Naive thymus-derived CD4-positive, alpha-beta T cell (primary cell): ENCODE measurements around the gene SEC62. TPM values are rescaled to one million over a fixed set of nuclear protein-coding genes. Genes with fewer than 3 reads are reported as not detected.

ENCODE experiments used
- ATAC-seq: fragments of 150-1000 bp; cut with Tn5 transposase; 2 replicates; pipeline ENCODE4 v1.10.0; 2021; ENCODE audit warnings: mild to moderate bottlenecking, moderate library complexity
- CTCF ChIA-PET: fragments of 350-600 bp; sonication (Branson Sonifier 250); formaldehyde crosslinking; loops from one replicate; lab custom pipeline; 2021; ENCODE audit warnings: antibody characterized with exemption; lab: Charles Lee
- POLR2A ChIA-PET: fragments of 350-600 bp; sonication (Branson Sonifier 250); formaldehyde crosslinking; loops from one replicate; lab custom pipeline; 2021; ENCODE audit warnings: antibody characterized with exemption, inconsistent platforms; lab: Charles Lee
- DNase-seq, 9 donors: peaks; one replicate each; pipeline versions ENCODE4 v3.0.0 to v3.0.0-alpha.2; 2020 to 2022; ENCODE audit warnings: mixed read lengths in 1 of 9
- H3K27ac ChIP-seq: one replicate; pipeline ENCODE4 v1.7.0; 2013; ENCODE audit warnings: mild to moderate bottlenecking, low read depth, low read length, moderate library complexity
- H3K27me3 ChIP-seq, 2 donors: one replicate each; pipeline ENCODE4 v1.7.0; 2013; ENCODE audit warnings: low read length in 2 of 2, mild to moderate bottlenecking in 2 of 2, moderate library complexity in 2 of 2; ENCODE audit not compliant: control insufficient read depth in 2 of 2, insufficient read depth in 2 of 2
- H3K36me3 ChIP-seq, 3 experiments: 1 replicate in 2 of 3; 2 replicates in 1 of 3; pipeline ENCODE4 v1.7.0; 2013; ENCODE audit warnings: low read length in 3 of 3, mild to moderate bottlenecking in 3 of 3, moderate library complexity in 1 of 3; ENCODE audit not compliant: insufficient read depth in 3 of 3, control insufficient read depth in 2 of 3
- H3K4me1 ChIP-seq, 2 donors: one replicate each; pipeline ENCODE4 v1.7.0; 2013; ENCODE audit warnings: low read length in 2 of 2, mild to moderate bottlenecking in 2 of 2, moderate library complexity in 1 of 2; ENCODE audit not compliant: control insufficient read depth in 2 of 2, insufficient read depth in 2 of 2
- H3K4me3 ChIP-seq: 2 replicates; pipeline ENCODE4 v1.7.0; 2013; ENCODE audit warnings: mild to moderate bottlenecking, low read length
- H3K9me3 ChIP-seq, 3 experiments: 1 replicate in 2 of 3; 2 replicates in 1 of 3; pipeline ENCODE4 v1.7.0; 2013; ENCODE audit warnings: low read length in 3 of 3; ENCODE audit not compliant: control insufficient read depth in 2 of 3
- H3K27ac Mint-ChIP-seq, 9 donors: one replicate each; pipeline ENCODE4 v1.8.0; 2020 to 2022; ENCODE audit warnings: mixed read lengths in 9 of 9, mild to moderate bottlenecking in 8 of 9, moderate library complexity in 5 of 9, inconsistent platforms in 2 of 9
- H3K27me3 Mint-ChIP-seq, 5 donors: one replicate each; pipeline ENCODE4 v1.8.0; 2021 to 2022; ENCODE audit warnings: mixed read lengths in 5 of 5, mild to moderate bottlenecking in 1 of 5
- H3K36me3 Mint-ChIP-seq, 5 donors: one replicate each; pipeline ENCODE4 v1.8.0; 2020 to 2022; ENCODE audit warnings: mixed read lengths in 5 of 5, mild to moderate bottlenecking in 3 of 5, inconsistent platforms in 1 of 5
- H3K4me1 Mint-ChIP-seq, 7 donors: one replicate each; pipeline ENCODE4 v1.8.0; 2020 to 2022; ENCODE audit warnings: mixed read lengths in 7 of 7, mild to moderate bottlenecking in 3 of 7, inconsistent platforms in 1 of 7
- H3K4me3 Mint-ChIP-seq, 10 donors: one replicate each; pipeline ENCODE4 v1.8.0; 2020 to 2022; ENCODE audit warnings: mild to moderate bottlenecking in 10 of 10, mixed read lengths in 10 of 10, moderate library complexity in 6 of 10, inconsistent platforms in 2 of 10
- H3K9me3 Mint-ChIP-seq, 11 donors: one replicate each; pipeline ENCODE4 v1.8.0; 2020 to 2022; ENCODE audit warnings: mixed read lengths in 11 of 11, mild to moderate bottlenecking in 4 of 11, inconsistent platforms in 1 of 11, moderate library complexity in 1 of 11
- intact Hi-C, 2 donors: fragments of 100-400 bp; cut with micrococcal nuclease; formaldehyde crosslinking; loops; one replicate each; pipeline ENCODE4 v1.15.1; 2023
- polyA plus RNA-seq, 2 donors: library from polyadenylated mRNA; unstranded; fragments of 300-500 nt; fragmentation: Illumina TruSeq; gene quantifications; one replicate each; pipeline ENCODE4 v1.2.3, GENCODE V29; 2021
- total RNA-seq, 6 experiments: library from RNA in 5 of 6; stranded (reverse) in 5 of 6; gene quantifications; 1 replicate in 5 of 6; 2 replicates in 1 of 6; pipeline ENCODE4 v1.2.3 and lab custom pipeline; 2021 to 2026

Gene SEC62
- total and polyA plus RNA-seq, 7 experiments from 2014 or later = 68.1 to 253 (median 110) TPM

DNA sequence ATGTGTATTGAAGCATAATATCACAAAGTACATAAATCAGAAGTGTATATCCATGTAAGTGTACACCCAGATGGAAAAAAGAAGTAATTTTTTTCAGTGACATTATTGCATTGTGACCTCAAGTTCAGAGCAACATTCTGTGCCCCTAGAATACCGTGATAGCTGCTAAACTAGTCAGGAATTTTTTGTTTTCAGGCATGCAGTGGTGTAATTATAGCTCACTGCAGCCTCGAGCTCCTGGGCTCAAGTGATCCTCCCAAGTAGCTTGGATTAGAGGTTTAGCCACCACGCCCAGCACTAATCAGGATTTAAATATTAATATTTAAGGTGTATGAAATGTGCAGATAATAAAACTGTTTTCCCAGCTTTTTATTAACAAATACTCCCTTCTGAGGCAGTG is 25.5 kb downstream of the SEC62 start:
- ChIA-PET CTCF (interaction anchor here (1.0 kb wide), 1 partner anchor 158 kb away, joined by 3 read pairs; no protein-coding TSS in a partner anchor), POLR2A (interaction anchor here (1.1 kb wide), 1 partner anchor 13 kb away, joined by 3 read pairs; no protein-coding TSS in a partner anchor)
- peak overlapping the region in 2 of 9 donors; percentile 13 to 61 for H3K27ac Mint-ChIP-seq
- Histone ChIP-seq H3K36me3 (peaks cover 0 to 30% (median 22%) of the 10 kb centered on the region in 3 experiments), H3K9me3 (no peaks in the 10 kb centered on the region), H3K4me1 (no peaks in the 10 kb centered on the region), H3K27ac (no peak overlapping the region), H3K27me3 (no peaks in the 10 kb centered on the region), H3K4me3 (no peak overlapping the region)
- H3K27me3 Mint-ChIP-seq = no peaks in the 10 kb centered on the region
- ATAC-seq (no peak), DNase-seq (no peak)
- H3K4me1 Mint-ChIP-seq = peaks cover 0 to 13% (median 2%) of the 10 kb centered on the region in 7 donors
- no peaks in the 10 kb centered on the region for H3K9me3 Mint-ChIP-seq
- intact Hi-C loops = no loop called here
- no peak overlapping the region for H3K4me3 Mint-ChIP-seq
- H3K36me3 Mint-ChIP-seq = peaks cover 7 to 31% (median 14%) of the 10 kb centered on the region in 5 donors

DNA sequence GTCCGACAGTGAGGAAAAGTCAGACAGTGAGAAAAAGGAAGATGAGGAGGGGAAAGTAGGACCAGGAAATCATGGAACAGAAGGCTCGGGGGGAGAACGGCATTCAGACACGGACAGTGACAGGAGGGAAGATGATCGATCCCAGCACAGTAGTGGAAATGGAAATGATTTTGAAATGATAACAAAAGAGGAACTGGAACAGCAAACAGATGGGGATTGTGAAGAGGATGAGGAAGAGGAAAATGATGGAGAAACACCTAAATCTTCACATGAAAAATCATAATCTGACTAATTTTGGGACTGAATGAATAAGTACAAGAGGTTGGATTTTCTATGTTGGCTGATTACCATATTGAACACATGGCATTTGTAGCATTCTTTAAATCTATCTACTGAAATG is 26.2 kb downstream of the SEC62 start:
- intact Hi-C loops = loop anchor here in 1 of 2 donors (1.0 kb wide), 1 partner anchor 8 kb away; no protein-coding TSS in a partner anchor
- Mint-ChIP-seq H3K36me3 (peaks cover 7 to 34% (median 14%) of the 10 kb centered on the region in 5 donors), H3K27me3 (no peaks in the 10 kb centered on the region), H3K4me1 (peaks cover 0 to 13% (median 2%) of the 10 kb centered on the region in 7 donors), H3K9me3 (no peaks in the 10 kb centered on the region), H3K4me3 (no peak overlapping the region), H3K27ac (peak overlapping the region in 4 of 9 donors; percentile 17 to 79 (median 43))
- no peak overlapping the region for H3K27ac ChIP-seq
- no peaks in the 10 kb centered on the region for H3K9me3 ChIP-seq
- H3K4me3 ChIP-seq = no peak overlapping the region
- H3K27me3 ChIP-seq = no peaks in the 10 kb centered on the region
- H3K4me1 ChIP-seq = no peaks in the 10 kb centered on the region
- ChIA-PET POLR2A (interaction anchor here (0.7 to 1.1 kb wide), 2 partner anchors 14 to 138 kb away, joined by 3 read pairs; no protein-coding TSS in a partner anchor), CTCF (interaction anchor here (1.0 kb wide), 1 partner anchor 157 kb away, joined by 3 read pairs; no protein-coding TSS in a partner anchor)
- H3K36me3 ChIP-seq = peaks cover 0 to 30% (median 20%) of the 10 kb centered on the region in 3 experiments
- DNase-seq = no peak
- no peak for ATAC-seq

DNA sequence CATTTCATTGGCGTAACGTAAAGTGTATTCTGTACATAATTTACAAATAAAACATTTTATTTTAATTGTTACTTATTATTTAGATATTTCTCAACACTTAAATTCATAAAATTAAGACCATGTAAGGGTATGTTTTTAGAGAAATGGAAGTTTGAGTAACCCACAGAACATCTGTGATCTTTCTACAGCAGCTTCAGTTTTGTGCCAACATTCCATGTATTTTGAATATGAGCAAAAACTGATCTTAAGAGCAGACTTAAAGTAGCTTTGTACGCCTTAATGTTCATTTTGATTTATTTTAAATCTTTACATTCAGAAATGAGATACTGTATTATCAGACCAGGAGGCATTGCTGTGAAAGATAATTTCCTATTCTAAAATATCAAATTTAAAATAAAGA is 27.2 kb downstream of the SEC62 start:
- peaks cover 3 to 16% (median 6%) of the 10 kb centered on the region in 7 donors for H3K4me1 Mint-ChIP-seq
- no peak for ATAC-seq

DNA sequence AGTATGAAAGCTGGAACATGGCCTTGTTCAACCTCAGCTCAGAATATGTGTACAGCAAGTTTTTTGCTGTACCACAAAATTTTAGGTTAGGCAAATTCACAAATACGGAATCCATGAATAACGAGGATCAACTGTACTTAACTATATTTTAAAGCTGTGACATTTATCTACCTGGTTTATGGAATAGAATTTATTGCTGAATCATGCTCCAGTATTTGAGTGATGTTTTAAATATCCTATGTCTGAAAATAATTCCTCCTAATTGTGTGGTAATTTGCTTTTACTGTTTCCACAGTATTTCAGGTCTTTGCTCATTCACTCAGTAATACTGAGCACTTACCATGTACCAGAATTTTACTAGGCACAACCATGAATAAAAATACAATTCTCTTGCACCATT is 29.5 kb downstream of the SEC62 start:
- peaks cover 0 to 6% (median 0%) of the 10 kb centered on the region in 11 donors for H3K9me3 Mint-ChIP-seq
- no peaks in the 10 kb centered on the region for H3K27me3 Mint-ChIP-seq

More for the DNA sequence above, 27.2 kb downstream of the SEC62 start:
- intact Hi-C loops = loop anchor here in 1 of 2 donors (1.0 kb wide), 1 partner anchor 9 kb away; no protein-coding TSS in a partner anchor
- no peak overlapping the region for H3K4me3 ChIP-seq
- CTCF ChIA-PET = interaction anchor here (0.5 to 0.7 kb wide), 2 partner anchors 8 to 47 kb away, joined by 3 to 4 read pairs; no protein-coding TSS in a partner anchor
- no peaks in the 10 kb centered on the region for H3K27me3 ChIP-seq
- Mint-ChIP-seq H3K9me3 (no peaks in the 10 kb centered on the region), H3K27me3 (no peaks in the 10 kb centered on the region), H3K36me3 (peaks cover 7 to 37% (median 15%) of the 10 kb centered on the region in 5 donors), H3K27ac (no peak overlapping the region), H3K4me3 (no peak overlapping the region)
- H3K36me3 ChIP-seq = peaks cover 0 to 27% (median 20%) of the 10 kb centered on the region in 3 experiments
- no peak for DNase-seq
- no peaks in the 10 kb centered on the region for H3K9me3 ChIP-seq
- H3K27ac ChIP-seq = no peak overlapping the region
- POLR2A ChIA-PET = interaction anchor here (0.7 kb wide), 2 partner anchors 14 to 139 kb away, joined by 3 read pairs; no protein-coding TSS in a partner anchor
- H3K4me1 ChIP-seq = no peaks in the 10 kb centered on the region

DNA sequence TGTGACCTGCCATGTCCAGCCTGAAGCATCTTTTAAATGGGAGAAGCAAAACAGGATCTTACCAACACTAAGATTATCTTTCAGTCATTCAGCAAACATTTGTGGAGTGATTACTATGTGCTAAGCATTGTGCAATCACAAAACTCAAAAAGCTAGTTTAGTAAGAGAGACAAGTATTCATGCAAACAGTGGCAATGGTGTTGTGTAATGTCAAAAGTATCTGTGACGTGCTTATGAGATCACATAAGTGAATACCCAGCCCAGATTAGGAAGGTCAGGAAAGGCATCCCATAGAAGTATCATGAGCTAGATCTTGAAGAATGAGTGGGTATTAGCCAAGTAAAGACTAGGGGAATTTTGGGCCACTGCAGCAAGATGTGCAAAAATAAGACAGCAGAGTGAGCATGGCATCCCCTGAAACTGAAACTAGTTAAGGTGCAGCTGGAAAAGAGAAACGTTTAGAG is 32.1 kb downstream of the SEC62 start:
- Mint-ChIP-seq H3K4me1 (peaks cover 20 to 45% (median 37%) of the 10 kb centered on the region in 7 donors), H3K9me3 (peaks cover 0 to 6% (median 0%) of the 10 kb centered on the region in 11 donors), H3K36me3 (peaks cover 0 to 29% (median 17%) of the 10 kb centered on the region in 5 donors), H3K27me3 (no peaks in the 10 kb centered on the region), H3K27ac (peak overlapping the region in 7 of 9 donors; percentile 3 to 76 (median 39)), H3K4me3 (peak overlapping the region in 1 of 10 donors; percentile 9)
- ChIA-PET CTCF (interaction anchor here (0.5 to 0.6 kb wide), 3 partner anchors 13 to 410 kb away, joined by 3 to 5 read pairs (median 3); no protein-coding TSS in a partner anchor), POLR2A (interaction anchor here (0.9 to 1.3 kb wide), 2 partner anchors 11 to 15 kb away, joined by 3 to 5 read pairs; no protein-coding TSS in a partner anchor)
- Histone ChIP-seq H3K9me3 (no peaks in the 10 kb centered on the region), H3K4me1 (peaks cover 4 to 20% of the 10 kb centered on the region in 2 donors), H3K36me3 (peaks cover 0 to 7% (median 4%) of the 10 kb centered on the region in 3 experiments), H3K4me3 (no peak overlapping the region), H3K27ac (no peak overlapping the region), H3K27me3 (no peaks in the 10 kb centered on the region)
- DNase-seq = no peak
- no peak for ATAC-seq
- intact Hi-C loops = no loop called here

More for the DNA sequence above, 29.5 kb downstream of the SEC62 start:
- ChIA-PET POLR2A (interaction anchor here (0.8 to 2.2 kb wide), 6 partner anchors 9 to 42 kb away, joined by 3 to 7 read pairs (median 3); partner anchors contain the start of genes GPR160 and SEC62), CTCF (no interaction called here)
- no peak overlapping the region for H3K4me3 ChIP-seq
- Mint-ChIP-seq H3K4me3 (no peak overlapping the region), H3K36me3 (peaks cover 7 to 43% (median 24%) of the 10 kb centered on the region in 5 donors), H3K27ac (peak overlapping the region in 1 of 9 donors; percentile 30), H3K4me1 (peaks cover 5 to 29% (median 15%) of the 10 kb centered on the region in 7 donors)
- no peak overlapping the region for H3K27ac ChIP-seq
- intact Hi-C loops = loop anchor here in 1 of 2 donors (1.0 kb wide), 1 partner anchor 42 kb away; no protein-coding TSS in a partner anchor
- H3K27me3 ChIP-seq = no peaks in the 10 kb centered on the region
- no peaks in the 10 kb centered on the region for H3K9me3 ChIP-seq
- ATAC-seq (no peak), DNase-seq (no peak)
- peaks cover 0 to 21% (median 20%) of the 10 kb centered on the region in 3 experiments for H3K36me3 ChIP-seq
- H3K4me1 ChIP-seq = no peaks in the 10 kb centered on the region

DNA sequence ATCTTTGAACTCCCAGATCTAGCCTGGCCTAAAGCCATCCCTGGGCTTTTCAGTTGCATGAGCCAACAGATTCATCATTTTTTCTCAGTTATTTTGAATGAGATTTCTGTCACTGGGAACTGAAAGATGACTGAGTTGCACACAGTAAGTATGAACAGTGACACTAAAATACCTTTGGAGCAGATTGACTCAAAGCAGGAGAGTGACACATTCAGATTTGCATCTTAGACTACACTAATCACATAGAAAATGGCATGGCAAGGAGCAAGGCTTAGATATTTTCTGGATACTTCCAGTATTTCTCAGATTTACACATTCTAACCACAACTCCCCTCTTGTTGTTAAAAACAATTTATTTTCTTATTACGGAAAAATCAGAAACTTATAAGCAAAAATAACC is 32.8 kb downstream of the SEC62 start:
- Histone ChIP-seq H3K4me1 (peaks cover 4 to 25% of the 10 kb centered on the region in 2 donors), H3K27me3 (no peaks in the 10 kb centered on the region), H3K27ac (no peak overlapping the region), H3K4me3 (no peak overlapping the region), H3K36me3 (peaks cover 0 to 7% (median 4%) of the 10 kb centered on the region in 3 experiments), H3K9me3 (no peaks in the 10 kb centered on the region)
- no peak overlapping the region for H3K4me3 Mint-ChIP-seq
- peaks cover 0 to 29% (median 17%) of the 10 kb centered on the region in 5 donors for H3K36me3 Mint-ChIP-seq
- POLR2A ChIA-PET = interaction anchor here (0.7 to 1.7 kb wide), 3 partner anchors 9 to 33 kb away, joined by 3 to 5 read pairs (median 5); partner anchors contain the start of gene SEC62
- DNase-seq (no peak), ATAC-seq (no peak)
- CTCF ChIA-PET = no interaction called here
- H3K27ac Mint-ChIP-seq = peak overlapping the region in 5 of 9 donors; percentile 3 to 72 (median 39)
- intact Hi-C loops = no loop called here
- peaks cover 0 to 6% (median 0%) of the 10 kb centered on the region in 11 donors for H3K9me3 Mint-ChIP-seq
- peaks cover 24 to 53% (median 43%) of the 10 kb centered on the region in 7 donors for H3K4me1 Mint-ChIP-seq
- no peaks in the 10 kb centered on the region for H3K27me3 Mint-ChIP-seq
